ENCODE measurements around the gene ASS1.
A peak's percentile ranks its signal among the peaks of the same experiment; 100 is the strongest.

The ASS1 gene

GRCh38 chr9:130477564-130477963, 32.8 kb downstream of the ASS1 start:
- no peak for DNase-seq

DNA sequence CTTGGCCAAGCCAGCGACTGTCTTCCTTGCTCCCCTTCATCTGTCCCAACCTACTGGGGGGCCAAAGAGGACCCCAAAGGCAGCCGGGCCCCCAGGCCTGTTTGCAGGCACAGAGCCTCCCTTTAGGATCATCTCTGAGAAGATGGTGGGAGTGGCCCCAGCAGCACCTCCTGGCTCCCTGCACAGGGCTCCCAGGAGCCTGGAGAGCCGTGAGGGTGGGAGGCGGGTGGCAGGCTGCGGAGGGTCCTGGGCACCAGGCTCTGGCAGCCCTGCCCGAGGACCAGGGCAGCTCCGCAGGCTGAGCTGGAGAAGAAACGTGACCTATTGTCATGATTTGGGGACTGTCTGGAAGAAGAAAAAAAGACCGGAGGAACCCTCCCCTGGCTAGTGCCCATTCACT, 33.4 kb downstream of the ASS1 start:
- DNase-seq = no peak

DNA sequence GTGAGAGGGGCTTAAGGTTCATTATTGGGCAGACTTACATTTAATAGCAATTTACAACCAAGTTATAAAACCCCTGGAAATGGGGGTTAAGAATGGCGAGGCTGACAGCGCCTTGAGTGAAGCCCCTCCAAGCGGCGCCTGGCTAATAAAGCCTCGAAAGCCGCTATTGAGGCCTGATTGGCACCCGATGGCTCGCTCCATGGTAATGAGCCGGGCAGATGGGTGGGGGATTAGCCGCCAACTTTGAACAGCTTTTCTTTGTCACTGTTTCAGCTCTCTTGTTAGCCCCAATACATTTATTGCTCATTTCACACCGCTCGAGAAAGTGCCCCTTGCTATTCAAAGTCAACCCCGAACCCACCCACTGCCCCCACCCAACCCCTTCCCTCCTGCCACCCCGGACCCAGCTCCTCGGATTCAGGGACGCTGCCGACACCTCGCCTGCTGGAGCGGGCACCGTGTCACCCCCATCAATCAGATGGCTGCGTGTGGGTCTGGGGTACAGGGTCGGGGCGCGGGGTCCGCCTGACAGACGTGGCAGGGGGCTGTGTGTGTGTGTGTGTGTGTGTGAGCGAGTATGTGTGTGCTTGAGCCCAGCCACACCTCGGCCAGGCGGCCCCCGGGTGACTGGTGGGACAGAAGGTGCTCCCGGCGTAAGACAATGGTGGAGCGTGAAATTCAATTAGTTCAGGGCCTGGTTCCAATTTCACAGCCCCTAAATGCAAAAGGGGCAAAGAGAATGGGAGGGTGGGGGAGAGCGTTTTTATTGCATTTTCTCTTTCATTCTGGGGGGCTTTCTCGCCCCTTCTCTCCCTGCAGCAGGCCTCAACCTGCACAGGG, 34.2 kb downstream of the ASS1 start:
- no peak for DNase-seq

DNA sequence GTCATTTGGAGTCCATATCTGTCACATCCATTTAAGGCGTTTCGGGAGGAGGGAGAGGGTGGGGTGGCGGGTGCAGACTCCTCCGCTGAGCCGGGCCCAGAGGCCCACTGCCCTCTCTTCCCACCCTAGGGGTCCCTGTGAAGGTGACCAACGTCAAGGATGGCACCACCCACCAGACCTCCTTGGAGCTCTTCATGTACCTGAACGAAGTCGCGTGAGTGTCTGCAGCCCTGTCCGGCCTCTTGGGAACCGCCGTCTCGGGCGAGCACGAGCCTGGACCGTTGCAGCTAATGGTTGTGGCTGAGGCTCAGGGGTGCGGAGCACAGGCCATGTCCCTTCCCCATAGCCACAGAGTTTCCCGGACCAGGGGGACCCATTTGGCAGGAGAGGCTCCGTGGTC, 34.8 kb downstream of the ASS1 start:
- DNase-seq = no peak

GRCh38 chr9:130480673-130481072, 35.9 kb downstream of the ASS1 start:
- DNase-seq = no peak

- DNase-seq = no peak
Observed at GRCh38 chr9:130482463-130482862, 37.7 kb downstream of the ASS1 start.

DNA sequence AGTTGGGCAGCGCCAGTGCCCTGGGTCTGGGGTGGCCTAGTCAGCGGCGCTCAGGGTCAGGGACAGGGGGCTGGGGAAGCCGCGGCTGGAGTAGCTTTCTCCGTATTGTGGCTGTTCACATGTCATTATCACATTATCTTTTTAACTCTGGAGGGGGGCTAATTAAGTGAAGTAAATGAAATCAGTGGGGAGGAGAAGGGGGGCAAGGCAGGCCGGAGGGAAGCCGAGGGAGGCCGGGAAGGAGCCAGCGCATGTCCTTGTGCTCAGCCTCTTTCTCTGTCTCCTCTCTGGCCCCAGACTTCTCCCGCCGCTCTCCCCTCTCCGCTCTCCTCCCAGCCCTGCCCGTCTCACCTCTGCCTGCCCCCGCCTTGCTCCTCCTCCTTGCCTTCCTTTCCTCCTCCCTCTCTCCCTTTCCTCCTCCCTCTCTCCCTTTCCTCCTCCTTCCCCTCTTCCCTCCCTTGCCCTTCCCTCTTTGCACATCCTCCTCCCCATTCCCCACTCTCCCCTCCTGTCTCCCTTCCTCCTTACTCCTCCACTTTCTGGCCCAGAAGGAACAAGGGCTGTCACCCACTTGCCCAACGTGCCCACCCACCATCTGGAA, 38.7 kb downstream of the ASS1 start:
- no peak for DNase-seq

DNA sequence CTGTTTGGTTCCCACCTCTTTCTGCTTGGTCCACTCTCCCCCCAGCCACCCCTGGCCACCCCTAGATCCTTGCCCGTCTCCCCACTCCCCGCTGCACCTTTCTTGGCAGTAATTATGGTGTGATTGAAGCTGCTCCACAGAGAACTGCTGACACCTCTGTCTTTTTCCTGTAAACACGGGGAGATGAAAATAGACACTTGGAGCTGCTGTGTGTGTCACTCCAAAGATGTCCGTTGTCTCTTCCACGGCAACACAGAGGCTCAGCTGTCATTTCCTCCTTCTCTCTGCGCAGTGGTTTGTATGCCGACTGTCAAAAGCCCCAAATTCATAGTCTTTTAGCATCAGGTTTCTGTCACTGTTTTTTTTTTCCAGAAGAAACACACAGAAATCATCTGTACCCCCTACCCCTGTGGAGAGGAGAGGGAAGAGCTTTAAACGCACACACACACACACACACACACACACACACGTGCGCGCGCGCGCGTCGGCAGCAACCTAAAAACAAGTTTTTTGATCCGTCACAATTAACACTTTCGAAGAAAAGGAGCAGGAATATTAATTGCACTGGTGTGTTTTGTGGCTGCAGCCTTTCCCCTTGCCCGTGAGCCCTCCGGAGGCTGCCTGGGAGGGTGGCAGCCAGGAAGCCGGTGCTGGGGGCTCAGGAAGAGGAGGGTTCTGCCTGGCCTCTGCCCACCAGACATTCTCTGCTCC, 39.8 kb downstream of the ASS1 start:
- DNase-seq = no peak

DNA sequence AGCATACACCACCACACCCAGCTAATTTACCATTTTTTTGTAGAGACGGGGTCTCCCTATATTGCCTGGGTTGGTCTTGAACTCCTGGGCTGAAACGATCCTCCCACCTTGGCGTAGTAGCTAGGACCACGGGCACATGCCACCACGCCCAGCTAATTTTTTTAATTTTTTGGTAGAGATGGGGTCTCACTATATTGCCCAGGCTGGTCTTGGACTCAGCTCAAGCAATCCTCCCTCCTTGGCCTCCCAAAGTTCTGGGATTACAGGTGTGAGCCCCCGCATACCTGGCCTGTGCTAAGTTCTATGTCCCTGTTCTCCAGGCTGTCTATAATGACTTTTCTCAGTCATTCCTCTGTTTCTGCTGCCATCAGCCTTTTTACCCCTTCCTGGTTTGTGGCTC, 41.3 kb downstream of the ASS1 start:
- DNase-seq = no peak

- DNase-seq = peak; percentile 32
Observed at GRCh38 chr9:130487500-130487899, 42.7 kb downstream of the ASS1 start.

DNA sequence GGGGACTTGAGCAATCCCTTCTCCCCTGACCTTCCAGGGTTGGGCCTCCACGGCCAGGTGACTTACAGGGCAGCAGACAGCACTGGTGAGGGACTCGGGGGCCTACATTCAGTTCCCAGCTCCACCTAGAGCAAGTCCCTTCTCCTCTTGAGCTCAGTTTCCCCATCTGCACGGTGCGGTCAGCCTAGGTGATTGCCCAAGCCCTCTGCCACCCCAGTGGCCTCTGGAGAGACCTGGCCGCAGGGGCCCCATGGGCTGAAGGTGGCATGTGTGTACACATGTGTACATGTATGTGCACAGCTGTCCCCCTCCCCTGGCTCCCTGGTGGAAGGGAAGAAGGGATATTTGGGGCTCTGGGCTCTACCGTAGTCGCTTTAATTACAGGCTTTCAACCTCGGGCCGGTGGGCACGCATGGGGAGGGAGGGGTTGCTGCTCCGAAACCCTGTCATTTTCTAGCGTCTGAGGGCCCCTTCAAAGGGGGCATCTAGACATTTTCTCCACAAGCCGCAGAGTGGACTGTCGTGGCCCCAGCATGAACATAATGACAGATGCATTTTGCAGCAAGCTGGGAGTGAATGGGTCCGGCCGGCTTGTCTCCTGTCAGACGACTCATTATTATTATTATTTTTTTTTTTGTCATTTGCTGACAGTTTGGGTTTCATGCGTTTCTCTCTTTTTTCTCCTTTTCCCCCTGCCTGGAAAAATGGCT, 44.0 kb downstream of the ASS1 start:
- DNase-seq = no peak

DNA sequence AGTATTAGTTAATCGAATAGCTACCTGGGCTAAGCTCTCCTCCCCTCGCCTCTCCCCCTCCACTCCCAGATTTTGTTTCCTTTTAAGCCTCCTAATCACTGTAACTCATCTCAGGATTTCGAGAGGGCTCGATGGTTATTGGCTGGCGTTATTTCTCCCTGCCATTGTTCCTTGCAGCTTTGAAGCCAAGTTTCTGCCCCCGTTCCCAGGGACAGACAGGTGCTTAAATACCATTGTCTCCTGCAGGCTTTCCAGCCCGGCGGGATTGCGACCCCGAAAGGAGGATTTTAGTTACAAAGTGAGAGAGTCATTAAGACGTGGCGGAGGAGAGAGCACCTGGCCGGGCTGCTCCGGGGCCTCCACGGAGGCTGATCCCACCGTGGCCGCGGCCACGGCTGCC, 46.2 kb downstream of the ASS1 start:
- no peak for DNase-seq

GRCh38 chr9:130491830-130492482, 47.2 kb downstream of the ASS1 start:
- no peak for DNase-seq

- DNase-seq = no peak
Observed at GRCh38 chr9:130493021-130493420, 48.3 kb downstream of the ASS1 start.

- DNase-seq = no peak
Observed at GRCh38 chr9:130493476-130493875, 48.7 kb downstream of the ASS1 start.

DNA sequence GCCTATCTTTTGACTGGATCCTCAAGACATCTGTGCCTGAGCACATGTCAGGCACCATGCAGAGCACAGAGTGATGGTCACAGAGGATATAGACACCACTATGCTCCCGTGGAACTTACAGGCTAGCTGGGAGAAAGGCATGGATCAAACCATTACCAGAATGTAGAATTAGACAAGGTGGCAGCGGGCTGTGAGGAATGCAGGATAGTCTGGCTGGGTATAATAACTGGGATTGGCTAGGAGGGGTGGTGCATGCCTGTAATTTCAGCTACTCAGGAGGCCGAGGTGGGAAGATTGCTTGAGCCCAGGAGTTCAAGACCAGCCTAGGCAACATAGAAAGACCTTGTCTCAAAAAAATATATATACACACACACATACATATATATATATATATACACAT, 50.3 kb downstream of the ASS1 start:
- DNase-seq = no peak

- DNase-seq = no peak
Observed at GRCh38 chr9:130497139-130497538, 52.4 kb downstream of the ASS1 start.

- DNase-seq = no peak
Observed at GRCh38 chr9:130498298-130498917, 53.6 kb downstream of the ASS1 start.

DNA sequence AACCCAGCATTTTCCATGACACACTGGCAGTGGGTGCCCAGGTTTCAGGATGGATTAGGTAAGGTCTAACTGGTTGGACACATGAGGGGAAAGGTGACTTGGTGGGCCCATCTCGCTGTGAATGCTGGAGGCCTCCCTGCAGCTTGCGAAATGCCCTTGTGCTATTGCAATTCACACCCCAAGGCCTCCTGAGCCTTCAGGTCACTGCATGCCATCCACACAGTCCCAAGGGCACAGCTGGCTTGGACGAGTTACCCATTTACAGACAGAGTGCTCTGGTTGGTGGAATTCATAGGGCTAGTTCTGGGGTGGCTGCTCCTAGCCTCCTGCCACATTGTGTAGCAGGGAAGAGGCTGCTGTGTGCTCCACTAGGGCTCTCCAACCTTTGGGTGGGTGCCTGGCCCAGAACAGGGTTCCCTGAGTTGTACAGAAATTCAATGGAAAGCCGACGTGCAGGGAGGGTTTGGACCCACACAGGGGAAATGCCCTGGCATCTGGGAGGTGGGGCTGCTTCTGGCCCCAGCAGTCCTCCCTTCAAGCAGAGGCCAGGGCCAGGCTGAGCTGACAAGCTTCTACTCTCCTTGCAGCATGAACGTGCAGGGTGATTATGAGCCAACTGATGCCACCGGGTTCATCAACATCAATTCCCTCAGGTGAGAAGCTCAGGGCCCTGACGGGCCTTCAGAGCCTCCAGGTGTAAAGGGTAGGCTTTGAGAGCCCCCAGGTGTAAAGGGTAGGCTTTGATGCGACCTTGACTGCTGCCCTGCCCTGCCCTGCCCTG, 54.3 kb downstream of the ASS1 start:
- no peak for DNase-seq

DNA sequence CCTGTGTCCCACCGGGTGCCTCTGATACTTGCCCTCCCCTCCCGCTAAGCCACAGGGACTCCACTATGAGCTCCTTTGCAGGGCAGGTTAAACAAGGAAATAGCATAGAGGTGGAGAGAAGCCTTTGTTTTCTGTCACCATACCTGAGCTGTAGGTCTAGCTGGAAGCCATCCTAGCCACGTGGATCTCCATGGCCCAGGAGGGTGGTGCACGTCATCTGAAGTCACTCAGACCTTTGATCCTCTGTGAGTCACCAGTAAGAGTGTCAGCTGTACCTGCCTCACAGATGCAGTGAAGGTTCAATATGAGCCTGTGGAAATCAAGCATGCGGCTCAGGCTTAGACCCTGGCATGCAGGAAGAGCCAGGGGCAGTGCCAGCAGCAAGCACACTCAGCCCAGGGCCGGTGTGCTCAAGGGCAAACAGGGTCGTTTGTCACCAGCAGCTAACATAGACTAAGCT, 55.1 kb downstream of the ASS1 start:
- DNase-seq = no peak

Measured in GDM1 (cell line).